GM23338 (cell line): Measurements from ENCODE around the gene SNTG2. TPM values are rescaled to one million over a fixed set of nuclear protein-coding genes. Genes with fewer than 3 reads are reported as not detected.

Experiments used
- ATAC-seq: fragments of 200-7000 bp; cut with Tn5 transposase; 3 replicates; pipeline ENCODE4 v1.9.1; 2020
- DNase-seq: peaks from one replicate; pipeline ENCODE4 v3.0.0-alpha.2; 2015; ENCODE audit warnings: low spot score
- H2AFZ ChIP-seq: fragments of 200-600 bp; sonication (generic); 2 replicates; pipeline ENCODE4 v1.8.0; 2016; ENCODE audit warnings: antibody characterized with exemption, mild to moderate bottlenecking, moderate library complexity
- H3F3A ChIP-seq: fragments of 200-600 bp; sonication (generic); replicated peaks from 2 replicates; pipeline ENCODE4 v1.8.0; 2017; ENCODE audit warnings: antibody characterized with exemption, mixed run types, low read depth
- H3K27ac ChIP-seq: fragments of 200-600 bp; sonication (generic); 2 replicates; pipeline ENCODE4 v1.6.1; 2016; ENCODE audit warnings: low read depth
- H3K27me3 ChIP-seq: fragments of 200-600 bp; sonication (generic); 2 replicates; pipeline ENCODE4 v1.8.0; 2016; ENCODE audit warnings: mild to moderate bottlenecking, mixed run types, moderate library complexity; ENCODE audit not compliant: insufficient read depth
- H3K36me3 ChIP-seq: fragments of 200-600 bp; sonication (generic); 2 replicates; pipeline ENCODE4 v1.8.0; 2016; ENCODE audit warnings: mild to moderate bottlenecking; ENCODE audit not compliant: insufficient read depth
- H3K4me1 ChIP-seq: fragments of 200-600 bp; sonication (generic); 2 replicates; pipeline ENCODE4 v1.8.0; 2016; ENCODE audit warnings: mild to moderate bottlenecking, moderate library complexity; ENCODE audit not compliant: insufficient read depth
- H3K4me2 ChIP-seq: fragments of 200-600 bp; sonication (generic); 2 replicates; pipeline ENCODE4 v1.7.1; 2017; ENCODE audit warnings: mixed run types
- H3K4me3 ChIP-seq: fragments of 200-600 bp; sonication (generic); 2 replicates; pipeline ENCODE4 v1.6.1; 2016; ENCODE audit warnings: mixed run types
- H3K79me2 ChIP-seq: fragments of 200-600 bp; sonication (generic); replicated peaks from 2 replicates; pipeline ENCODE4 v1.8.0; 2017; ENCODE audit warnings: mild to moderate bottlenecking; ENCODE audit not compliant: insufficient read depth
- H3K9me2 ChIP-seq: fragments of 200-600 bp; sonication (generic); 2 replicates; pipeline ENCODE4 v1.8.0; 2017; ENCODE audit not compliant: insufficient read depth
- H4K20me1 ChIP-seq: fragments of 200-600 bp; sonication (generic); replicated peaks from 2 replicates; pipeline ENCODE4 v1.8.0; 2017; ENCODE audit warnings: mild to moderate bottlenecking; ENCODE audit not compliant: insufficient read depth
- H3K27ac Mint-ChIP-seq: 2 replicates; pipeline ENCODE4 v1.8.0; 2020; ENCODE audit warnings: inconsistent platforms, mild to moderate bottlenecking, moderate library complexity, mixed read lengths
- H3K27me3 Mint-ChIP-seq: 3 replicates; pipeline ENCODE4 v1.8.0; 2022; ENCODE audit warnings: low read depth, mild to moderate bottlenecking, moderate library complexity, mixed read lengths, inconsistent platforms; ENCODE audit not compliant: insufficient read depth, poor library complexity
- H3K36me3 Mint-ChIP-seq: 3 replicates; pipeline ENCODE4 v1.8.0; 2021; ENCODE audit warnings: low read depth, mild to moderate bottlenecking, inconsistent platforms, moderate library complexity, mixed read lengths
- H3K4me1 Mint-ChIP-seq: 3 replicates; pipeline ENCODE4 v1.8.0; 2020; ENCODE audit warnings: mild to moderate bottlenecking, inconsistent platforms, mixed read lengths
- H3K4me3 Mint-ChIP-seq: 3 replicates; pipeline ENCODE4 v1.8.0; 2021; ENCODE audit warnings: moderate library complexity, mild to moderate bottlenecking, inconsistent platforms, mixed read lengths
- H3K9me3 Mint-ChIP-seq: 3 replicates; pipeline ENCODE4 v1.8.0; 2020; ENCODE audit warnings: moderate library complexity, mild to moderate bottlenecking, inconsistent platforms, mixed read lengths
- EZH2 ChIP-seq: fragments of 200-600 bp; sonication (generic); IDR thresholded peaks from one replicate; pipeline ENCODE4 v1.8.0; 2017; ENCODE audit warnings: antibody characterized with exemption, mild to moderate bottlenecking, low read depth; ENCODE audit not compliant: unreplicated experiment
- NANOG ChIP-seq: IDR thresholded peaks from 2 replicates; pipeline ENCODE4 v1.6.1; 2016; ENCODE audit warnings: antibody characterized with exemption, borderline replicate concordance
- ZNF114 ChIP-seq: fragments of 250-450 bp; sonication (Bioruptor Pico); IDR thresholded peaks from 2 replicates; pipeline ENCODE4 v1.5.0; 2020; ENCODE audit warnings: mild to moderate bottlenecking, moderate library complexity
- ZNF331 ChIP-seq: fragments of 250-450 bp; sonication (Bioruptor Pico); IDR thresholded peaks from 2 replicates; pipeline ENCODE4 v1.5.0; 2020; ENCODE audit warnings: low read depth, mild to moderate bottlenecking, moderate library complexity
- polyA plus RNA-seq: library from polyadenylated mRNA; unstranded; fragments of >200 nt; fragmentation: Nextera tagmentation; extraction: Ambion mirVana; gene quantifications from 2 replicates; pipeline ENCODE4 v1.2.1, GENCODE V29; 2016
- total RNA-seq: library from RNA; depleted of rRNA; stranded (reverse); fragments of >200 nt; shearing (Covaris generic); gene quantifications from 2 replicates; pipeline ENCODE4 v1.2.3, GENCODE V29; 2014
- TF ChIP-seq, protein P1 (sequence below): IDR thresholded peaks from 2 replicates; pipeline ENCODE4 v1.6.1; 2016; ENCODE audit warnings: antibody characterized with exemption
- TF ChIP-seq, protein P2 (sequence below): fragments of 250-450 bp; sonication (Bioruptor Pico); IDR thresholded peaks from 2 replicates; pipeline ENCODE4 v1.5.0; 2020; ENCODE audit warnings: mild to moderate bottlenecking, moderate library complexity

Gene SNTG2
- total and polyA plus RNA-seq, 2 experiments from 2014 or later = 27.5 to 60.4 TPM

DNA sequence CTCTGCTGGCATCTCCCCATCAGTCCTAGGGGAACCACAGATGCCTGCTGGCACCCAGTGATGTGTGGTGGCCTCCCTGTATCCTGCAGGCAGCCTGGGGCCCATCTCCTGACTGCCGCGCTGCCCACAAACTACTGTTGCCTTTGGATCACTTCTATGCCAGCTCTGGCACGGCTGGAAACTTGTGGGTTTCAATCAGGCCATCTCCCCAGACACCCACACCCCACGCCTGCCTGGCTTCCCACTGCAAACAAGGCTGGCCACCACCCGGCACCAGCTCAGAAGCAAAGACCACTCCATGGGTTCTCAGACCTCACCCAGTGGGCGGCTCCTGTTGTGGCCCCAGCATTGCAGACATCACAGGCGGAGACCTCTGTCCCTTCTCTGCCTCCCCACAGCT, 447.5 kb downstream of the SNTG2 start:
- H3K27me3 Mint-ChIP-seq = peaks cover 8% of the 10 kb centered on the region
- H3K4me3 Mint-ChIP-seq = no peak overlapping the region
- Histone ChIP-seq H3K4me2 (no peak overlapping the region), H4K20me1 (no peaks in the 10 kb centered on the region), H3K4me1 (no peaks in the 10 kb centered on the region), H3K36me3 (no peaks in the 10 kb centered on the region), H3K27me3 (no peaks in the 10 kb centered on the region), H2AFZ (no peak overlapping the region; the same call in 1 of the 2 replicates), H3K9me2 (no peaks in the 10 kb centered on the region), H3F3A (no peaks in the 10 kb centered on the region), H3K79me2 (no peaks in the 10 kb centered on the region), H3K4me3 (no peak overlapping the region), H3K27ac (no peak overlapping the region)
- ATAC-seq (no peak), DNase-seq (no peak)
- no peaks in the 10 kb centered on the region for H3K36me3 Mint-ChIP-seq
- H3K9me3 Mint-ChIP-seq = peaks cover 4% of the 10 kb centered on the region
- TF ChIP-seq ZNF331 (CRISPR knock-in tag) = no peak
- peaks cover 5% of the 10 kb centered on the region; the same call in 2 of the 3 replicates for H3K4me1 Mint-ChIP-seq
- no peak overlapping the region for H3K27ac Mint-ChIP-seq

DNA sequence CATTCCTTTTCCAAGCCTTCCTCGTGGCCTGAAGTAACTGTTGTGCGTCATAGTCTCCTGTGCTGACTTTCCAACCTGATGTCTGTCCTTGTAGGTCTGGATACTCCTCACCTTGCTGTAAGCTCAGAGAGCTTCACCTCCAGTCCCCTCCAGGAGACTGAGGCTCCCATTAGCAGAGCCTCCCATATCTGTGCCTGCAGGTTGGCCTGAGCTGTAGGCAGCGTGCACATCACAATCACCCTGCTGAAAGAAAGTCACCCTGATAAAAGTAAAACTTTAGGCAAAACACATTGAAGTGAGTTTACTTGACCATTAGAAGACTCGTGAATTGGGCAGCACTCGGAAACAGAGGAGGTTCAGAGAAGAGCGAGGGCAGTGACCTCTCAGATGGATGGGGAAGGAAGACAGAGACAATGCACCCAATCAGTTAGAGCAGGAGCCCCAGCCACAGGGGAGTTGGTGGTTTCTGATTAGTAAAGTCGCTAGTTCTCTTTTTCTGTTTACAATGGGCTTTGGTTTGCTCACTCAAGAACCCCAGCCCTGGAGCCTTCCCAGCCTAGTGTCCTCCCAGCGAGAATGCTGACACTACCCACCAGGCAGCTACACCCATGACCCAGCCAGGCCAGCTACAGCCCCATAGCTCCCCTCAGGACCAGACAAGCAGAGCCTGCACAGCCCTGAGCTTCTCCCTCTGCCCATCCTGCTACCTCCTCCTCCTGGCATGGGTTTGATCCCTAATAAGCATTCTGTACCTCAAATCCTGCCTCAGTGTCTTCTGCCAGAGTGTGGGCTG, 450.5 kb downstream of the SNTG2 start:
- no peak overlapping the region for H3K4me3 Mint-ChIP-seq
- no peaks in the 10 kb centered on the region for H4K20me1 ChIP-seq
- DNase-seq (no peak), ATAC-seq (no peak)
- H3K27ac ChIP-seq = no peak overlapping the region
- peaks cover 4% of the 10 kb centered on the region for H3K9me3 Mint-ChIP-seq
- H3F3A ChIP-seq = no peaks in the 10 kb centered on the region
- TF ChIP-seq, protein P1, sequence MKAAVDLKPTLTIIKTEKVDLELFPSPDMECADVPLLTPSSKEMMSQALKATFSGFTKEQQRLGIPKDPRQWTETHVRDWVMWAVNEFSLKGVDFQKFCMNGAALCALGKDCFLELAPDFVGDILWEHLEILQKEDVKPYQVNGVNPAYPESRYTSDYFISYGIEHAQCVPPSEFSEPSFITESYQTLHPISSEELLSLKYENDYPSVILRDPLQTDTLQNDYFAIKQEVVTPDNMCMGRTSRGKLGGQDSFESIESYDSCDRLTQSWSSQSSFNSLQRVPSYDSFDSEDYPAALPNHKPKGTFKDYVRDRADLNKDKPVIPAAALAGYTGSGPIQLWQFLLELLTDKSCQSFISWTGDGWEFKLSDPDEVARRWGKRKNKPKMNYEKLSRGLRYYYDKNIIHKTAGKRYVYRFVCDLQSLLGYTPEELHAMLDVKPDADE = no peak
- TF ChIP-seq ZNF114 = no peak
- H3K79me2 ChIP-seq = no peaks in the 10 kb centered on the region
- no peak overlapping the region for H3K4me2 ChIP-seq
- no peak overlapping the region for H3K27ac Mint-ChIP-seq
- H3K4me3 ChIP-seq = no peak overlapping the region
- no peaks in the 10 kb centered on the region for H3K36me3 Mint-ChIP-seq
- no peaks in the 10 kb centered on the region for H3K27me3 ChIP-seq
- H3K9me2 ChIP-seq = no peaks in the 10 kb centered on the region
- no peaks in the 10 kb centered on the region for H3K36me3 ChIP-seq
- peaks cover 13% of the 10 kb centered on the region for H3K27me3 Mint-ChIP-seq
- no peaks in the 10 kb centered on the region for H3K4me1 Mint-ChIP-seq
- no peaks in the 10 kb centered on the region for H3K4me1 ChIP-seq
- H2AFZ ChIP-seq = no peak overlapping the region

DNA sequence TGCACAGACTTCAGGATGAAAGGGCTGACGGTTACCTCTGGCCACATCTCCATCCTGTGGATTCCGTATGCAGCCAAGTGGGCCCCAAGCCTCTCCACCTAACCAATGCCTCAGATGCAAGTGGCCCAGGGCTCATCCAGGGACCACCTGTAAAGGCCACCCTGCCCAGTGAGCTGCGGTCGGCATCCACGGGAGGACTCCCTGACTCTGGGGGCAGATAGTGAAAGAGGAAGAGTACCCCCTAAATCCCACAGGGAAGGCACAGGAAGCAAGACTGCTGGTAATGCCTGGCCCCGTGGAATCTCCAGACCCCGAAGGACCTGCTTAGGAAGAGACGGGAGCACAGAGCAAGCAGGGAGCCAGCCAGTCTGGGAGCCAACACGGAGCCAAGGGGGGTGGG, 451.4 kb downstream of the SNTG2 start:
- Mint-ChIP-seq H3K4me3 (no peak overlapping the region), H3K27me3 (peaks cover 13% of the 10 kb centered on the region), H3K36me3 (no peaks in the 10 kb centered on the region), H3K27ac (no peak overlapping the region), H3K4me1 (peaks cover 5% of the 10 kb centered on the region; the same call in 2 of the 3 replicates), H3K9me3 (peaks cover 4% of the 10 kb centered on the region)
- no peaks in the 10 kb centered on the region for H3K36me3 ChIP-seq
- H3K4me3 ChIP-seq = no peak overlapping the region
- H3F3A ChIP-seq = no peaks in the 10 kb centered on the region
- no peaks in the 10 kb centered on the region for H3K79me2 ChIP-seq
- H4K20me1 ChIP-seq = no peaks in the 10 kb centered on the region
- DNase-seq = no peak
- no peaks in the 10 kb centered on the region for H3K27me3 ChIP-seq
- peaks cover 4% of the 10 kb centered on the region; the same call in 1 of the 2 replicates for H3K4me1 ChIP-seq
- ATAC-seq = no peak
- H3K27ac ChIP-seq = no peak overlapping the region
- no peak overlapping the region for H3K4me2 ChIP-seq
- no peaks in the 10 kb centered on the region for H3K9me2 ChIP-seq
- H2AFZ ChIP-seq = no peak overlapping the region
- TF ChIP-seq, protein P1 = no peak
- TF ChIP-seq EZH2 = no peak
- TF ChIP-seq NANOG = no peak
- TF ChIP-seq, protein P2, sequence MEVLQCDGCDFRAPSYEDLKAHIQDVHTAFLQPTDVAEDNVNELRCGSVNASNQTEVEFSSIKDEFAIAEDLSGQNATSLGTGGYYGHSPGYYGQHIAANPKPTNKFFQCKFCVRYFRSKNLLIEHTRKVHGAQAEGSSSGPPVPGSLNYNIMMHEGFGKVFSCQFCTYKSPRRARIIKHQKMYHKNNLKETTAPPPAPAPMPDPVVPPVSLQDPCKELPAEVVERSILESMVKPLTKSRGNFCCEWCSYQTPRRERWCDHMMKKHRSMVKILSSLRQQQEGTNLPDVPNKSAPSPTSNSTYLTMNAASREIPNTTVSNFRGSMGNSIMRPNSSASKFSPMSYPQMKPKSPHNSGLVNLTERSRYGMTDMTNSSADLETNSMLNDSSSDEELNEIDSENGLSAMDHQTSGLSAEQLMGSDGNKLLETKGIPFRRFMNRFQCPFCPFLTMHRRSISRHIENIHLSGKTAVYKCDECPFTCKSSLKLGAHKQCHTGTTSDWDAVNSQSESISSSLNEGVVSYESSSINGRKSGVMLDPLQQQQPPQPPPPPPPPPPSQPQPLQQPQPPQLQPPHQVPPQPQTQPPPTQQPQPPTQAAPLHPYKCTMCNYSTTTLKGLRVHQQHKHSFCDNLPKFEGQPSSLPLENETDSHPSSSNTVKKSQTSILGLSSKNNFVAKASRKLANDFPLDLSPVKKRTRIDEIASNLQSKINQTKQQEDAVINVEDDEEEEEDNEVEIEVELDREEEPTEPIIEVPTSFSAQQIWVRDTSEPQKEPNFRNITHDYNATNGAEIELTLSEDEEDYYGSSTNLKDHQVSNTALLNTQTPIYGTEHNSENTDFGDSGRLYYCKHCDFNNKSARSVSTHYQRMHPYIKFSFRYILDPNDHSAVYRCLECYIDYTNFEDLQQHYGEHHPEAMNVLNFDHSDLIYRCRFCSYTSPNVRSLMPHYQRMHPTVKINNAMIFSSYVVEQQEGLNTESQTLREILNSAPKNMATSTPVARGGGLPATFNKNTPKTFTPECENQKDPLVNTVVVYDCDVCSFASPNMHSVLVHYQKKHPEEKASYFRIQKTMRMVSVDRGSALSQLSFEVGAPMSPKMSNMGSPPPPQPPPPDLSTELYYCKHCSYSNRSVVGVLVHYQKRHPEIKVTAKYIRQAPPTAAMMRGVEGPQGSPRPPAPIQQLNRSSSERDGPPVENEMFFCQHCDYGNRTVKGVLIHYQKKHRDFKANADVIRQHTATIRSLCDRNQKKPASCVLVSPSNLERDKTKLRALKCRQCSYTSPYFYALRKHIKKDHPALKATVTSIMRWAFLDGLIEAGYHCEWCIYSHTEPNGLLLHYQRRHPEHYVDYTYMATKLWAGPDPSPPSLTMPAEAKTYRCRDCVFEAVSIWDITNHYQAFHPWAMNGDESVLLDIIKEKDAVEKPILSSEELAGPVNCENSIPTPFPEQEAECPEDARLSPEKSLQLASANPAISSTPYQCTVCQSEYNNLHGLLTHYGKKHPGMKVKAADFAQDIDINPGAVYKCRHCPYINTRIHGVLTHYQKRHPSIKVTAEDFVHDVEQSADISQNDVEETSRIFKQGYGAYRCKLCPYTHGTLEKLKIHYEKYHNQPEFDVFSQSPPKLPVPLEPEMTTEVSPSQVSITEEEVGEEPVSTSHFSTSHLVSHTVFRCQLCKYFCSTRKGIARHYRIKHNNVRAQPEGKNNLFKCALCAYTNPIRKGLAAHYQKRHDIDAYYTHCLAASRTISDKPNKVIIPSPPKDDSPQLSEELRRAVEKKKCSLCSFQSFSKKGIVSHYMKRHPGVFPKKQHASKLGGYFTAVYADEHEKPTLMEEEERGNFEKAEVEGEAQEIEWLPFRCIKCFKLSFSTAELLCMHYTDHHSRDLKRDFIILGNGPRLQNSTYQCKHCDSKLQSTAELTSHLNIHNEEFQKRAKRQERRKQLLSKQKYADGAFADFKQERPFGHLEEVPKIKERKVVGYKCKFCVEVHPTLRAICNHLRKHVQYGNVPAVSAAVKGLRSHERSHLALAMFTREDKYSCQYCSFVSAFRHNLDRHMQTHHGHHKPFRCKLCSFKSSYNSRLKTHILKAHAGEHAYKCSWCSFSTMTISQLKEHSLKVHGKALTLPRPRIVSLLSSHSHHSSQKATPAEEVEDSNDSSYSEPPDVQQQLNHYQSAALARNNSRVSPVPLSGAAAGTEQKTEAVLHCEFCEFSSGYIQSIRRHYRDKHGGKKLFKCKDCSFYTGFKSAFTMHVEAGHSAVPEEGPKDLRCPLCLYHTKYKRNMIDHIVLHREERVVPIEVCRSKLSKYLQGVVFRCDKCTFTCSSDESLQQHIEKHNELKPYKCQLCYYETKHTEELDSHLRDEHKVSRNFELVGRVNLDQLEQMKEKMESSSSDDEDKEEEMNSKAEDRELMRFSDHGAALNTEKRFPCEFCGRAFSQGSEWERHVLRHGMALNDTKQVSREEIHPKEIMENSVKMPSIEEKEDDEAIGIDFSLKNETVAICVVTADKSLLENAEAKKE = no peak
